Measurements from ENCODE around the gene MYOZ1. TPM values are rescaled to one million over a fixed set of nuclear protein-coding genes. Genes with fewer than 3 reads are reported as not detected.

The MYOZ1 gene
- total RNA-seq, 3 donors from 2014 or later = not detected

- TF ChIP-seq CTCF (IDR thresholded peaks at IDR 0.05) = no peak
- peaks cover 5% of the 10 kb centered on the region for H3K4me1 ChIP-seq (ENCODE audit: low read depth)
- ATAC-seq (no peak), DNase-seq (no peak)
- H3K36me3 ChIP-seq (ENCODE audit: low read depth) = no peaks in the 10 kb centered on the region
- intact Hi-C loops (cut with DNase I, micrococcal nuclease) = no loop called here
- H3K4me3 ChIP-seq = no peak within 1 kb of the TSS
- no peaks in the 10 kb centered on the region for H3K9me3 ChIP-seq
These were observed 14.7 kb upstream of the MYOZ1 start, which contains the start of gene SYNPO2L for GRCh38 chr10:73655990-73656298. Gene SYNPO2L, minus strand, starts transcription at chr10:73656029. Its CDS starts 107 bp downstream, at chr10:73655922.

- ATAC-seq = peak; percentile 90
- Histone ChIP-seq H3K4me1 (ENCODE audit: low read depth) (peaks cover 5% of the 10 kb centered on the region), H3K9me3 (no peaks in the 10 kb centered on the region), H3K4me3 (no peak overlapping the region), H3K36me3 (ENCODE audit: low read depth) (no peaks in the 10 kb centered on the region)
- intact Hi-C loops (cut with DNase I, micrococcal nuclease) = no loop called here
- no peak for TF ChIP-seq CTCF (IDR thresholded peaks at IDR 0.05)
- DNase-seq = peak in 2 of 3 donors; percentile 60 to 66
These were observed 14.1 kb upstream of the MYOZ1 start for GRCh38 chr10:73655257-73655989.

GRCh38 chr10:73653701-73654100 is 12.4 kb upstream of the MYOZ1 start:
- intact Hi-C loops (cut with DNase I, micrococcal nuclease) = no loop called here
- DNase-seq (no peak), ATAC-seq (no peak)
- TF ChIP-seq CTCF (IDR thresholded peaks at IDR 0.05) = no peak
- Histone ChIP-seq H3K36me3 (ENCODE audit: low read depth) (no peaks in the 10 kb centered on the region), H3K4me3 (no peak overlapping the region), H3K9me3 (no peaks in the 10 kb centered on the region), H3K4me1 (ENCODE audit: low read depth) (peaks cover 5% of the 10 kb centered on the region)

GRCh38 chr10:73653195-73653594 is 11.9 kb upstream of the MYOZ1 start:
- peaks cover 5% of the 10 kb centered on the region for H3K4me1 ChIP-seq (ENCODE audit: low read depth)
- no peak for TF ChIP-seq CTCF (IDR thresholded peaks at IDR 0.05)
- H3K9me3 ChIP-seq = no peaks in the 10 kb centered on the region
- DNase-seq (no peak), ATAC-seq (no peak)
- H3K4me3 ChIP-seq = no peak overlapping the region
- intact Hi-C loops (cut with DNase I, micrococcal nuclease) = no loop called here
- no peaks in the 10 kb centered on the region for H3K36me3 ChIP-seq (ENCODE audit: low read depth)

GRCh38 chr10:73650537-73651331 is 9.5 kb upstream of the MYOZ1 start:
- intact Hi-C loops (cut with DNase I, micrococcal nuclease) = no loop called here
- Histone ChIP-seq H3K4me3 (no peak overlapping the region), H3K36me3 (ENCODE audit: low read depth) (no peaks in the 10 kb centered on the region), H3K4me1 (ENCODE audit: low read depth) (peaks cover 9% of the 10 kb centered on the region), H3K9me3 (no peaks in the 10 kb centered on the region)
- DNase-seq = no peak
- TF ChIP-seq CTCF (IDR thresholded peaks at IDR 0.05) = no peak
- no peak for ATAC-seq
